NOMO-1 treated with DMSO at 0.1 percent for 48 hours (cell line): Measurements from ENCODE around the gene ZNF317.
A peak's percentile ranks its signal among the peaks of the same experiment; 100 is the strongest.

ENCODE experiments used
- DNase-seq: peaks from one replicate; lab custom pipeline; 2025; ENCODE audit not compliant: unreplicated experiment; lab: John Stamatoyannopoulos, UW

Gene ZNF317

GRCh38 chr19:9140159-9140874, at the start of gene ZNF317:
TSS of gene ZNF317 (plus strand) at chr19:9140397. CDS start at chr19:9156017, 15,620 bp downstream.
- peak; percentile 92 for DNase-seq

DNA sequence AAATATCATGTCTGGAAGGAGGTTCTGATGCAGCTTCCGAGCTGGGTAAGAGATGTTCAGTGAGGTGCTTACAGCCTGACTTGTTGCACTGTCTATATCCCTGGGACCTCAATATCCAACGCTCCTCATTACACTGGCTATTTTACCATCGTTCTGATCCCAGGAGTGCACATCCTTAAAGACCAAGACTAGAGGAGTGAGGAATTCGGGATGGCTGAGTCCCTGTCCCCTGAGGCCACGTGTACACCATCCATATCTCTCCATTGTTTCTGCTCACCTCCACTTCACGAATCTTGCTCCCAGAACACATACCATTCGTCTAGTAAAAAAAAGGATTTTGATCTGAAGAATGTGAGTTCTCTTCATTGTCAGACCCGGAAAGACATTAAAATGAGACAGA, 32.8 kb upstream of the ZNF317 start, which contains the start of gene OR7G2:
Gene OR7G2 (minus strand): TSS at position 101 of the 400 bp plus-strand sequence. CDS start 4,232 bp downstream, outside the sequence.
- DNase-seq = no peak

DNA sequence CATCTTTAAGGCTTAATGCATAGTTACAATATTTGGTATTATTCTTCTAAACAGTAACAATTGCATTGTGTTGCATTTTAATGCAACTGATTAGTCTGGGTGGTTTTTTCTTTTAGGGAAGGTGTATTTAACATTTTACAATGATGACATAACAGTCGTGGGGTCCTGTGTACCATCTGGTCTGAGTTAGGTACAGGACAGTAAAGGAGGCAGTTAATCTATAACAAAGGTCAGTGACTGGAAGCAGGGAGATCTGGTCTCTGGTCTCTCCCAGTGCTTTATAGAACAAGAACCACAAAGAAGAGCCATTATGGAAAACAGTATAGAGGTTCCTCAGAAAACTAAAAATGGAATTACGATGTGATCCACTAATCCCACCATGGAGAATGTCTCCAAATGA, 30.2 kb upstream of the ZNF317 start:
- DNase-seq = no peak

DNA sequence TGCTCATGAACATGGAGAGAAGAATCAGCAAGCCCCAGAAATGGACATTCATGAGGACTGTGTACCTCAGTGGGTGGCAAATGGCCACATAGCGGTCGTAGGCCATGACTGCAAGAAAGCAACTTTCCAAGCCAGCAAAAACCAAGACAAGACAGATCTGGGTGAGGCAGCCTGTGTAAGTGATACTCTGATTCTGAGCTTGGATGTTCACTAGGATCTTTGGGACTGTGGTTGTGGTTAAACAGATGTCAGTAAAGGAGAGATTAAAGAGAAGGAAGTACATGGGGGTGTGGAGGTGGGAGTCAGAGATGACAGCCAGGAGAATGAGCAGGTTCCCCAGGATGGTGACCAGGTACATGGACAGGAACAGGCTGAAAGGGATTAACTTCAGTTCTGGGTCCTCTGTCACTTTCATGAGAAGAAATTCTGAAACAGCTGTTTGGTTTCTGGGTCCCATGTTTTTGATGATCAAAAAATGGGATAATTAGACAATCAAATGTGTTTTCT, 24.8 kb upstream of the ZNF317 start, which contains the start of gene OR7G1:
Gene OR7G1 (minus strand): TSS at position 457 of the 507 bp plus-strand sequence. CDS start 0 bp downstream, at position 457.
- no peak for DNase-seq

- DNase-seq = no peak
Measured at GRCh38 chr19:9116547-9116946, 23.6 kb upstream of the ZNF317 start.

DNA sequence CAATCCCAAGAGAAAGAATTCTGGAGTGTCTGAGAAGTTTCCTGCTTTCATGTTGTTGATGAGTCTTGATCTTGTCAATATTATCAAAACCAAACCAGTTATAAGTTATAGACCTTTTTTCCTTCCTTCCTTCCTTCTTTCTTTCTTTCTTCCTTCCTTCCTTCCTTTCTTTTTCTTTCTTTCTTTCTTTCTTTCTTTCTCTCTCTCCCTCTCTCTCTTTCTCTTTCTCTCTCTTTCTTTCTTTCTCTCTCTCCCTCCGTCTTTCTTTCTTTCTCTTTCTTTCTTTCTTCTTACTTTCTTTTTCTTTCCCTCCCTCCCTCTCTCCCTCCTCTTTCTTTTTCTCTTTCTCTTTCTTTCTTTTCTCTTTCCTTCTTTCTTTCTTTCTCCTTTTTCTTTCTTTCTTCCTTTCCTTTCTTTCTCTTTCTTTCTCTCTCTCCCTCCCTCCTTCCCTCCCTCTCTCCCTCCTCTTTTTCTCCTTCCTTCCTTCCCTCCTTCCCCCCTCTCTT, 13.2 kb upstream of the ZNF317 start, which contains the start of gene OR7G3:
Gene OR7G3 (minus strand): TSS at position 51 of the 506 bp plus-strand sequence. CDS start 0 bp downstream, at position 51.
- no peak for DNase-seq

GRCh38 chr19:9128171-9128570, 12.0 kb upstream of the ZNF317 start:
- DNase-seq = peak; percentile 8

DNA sequence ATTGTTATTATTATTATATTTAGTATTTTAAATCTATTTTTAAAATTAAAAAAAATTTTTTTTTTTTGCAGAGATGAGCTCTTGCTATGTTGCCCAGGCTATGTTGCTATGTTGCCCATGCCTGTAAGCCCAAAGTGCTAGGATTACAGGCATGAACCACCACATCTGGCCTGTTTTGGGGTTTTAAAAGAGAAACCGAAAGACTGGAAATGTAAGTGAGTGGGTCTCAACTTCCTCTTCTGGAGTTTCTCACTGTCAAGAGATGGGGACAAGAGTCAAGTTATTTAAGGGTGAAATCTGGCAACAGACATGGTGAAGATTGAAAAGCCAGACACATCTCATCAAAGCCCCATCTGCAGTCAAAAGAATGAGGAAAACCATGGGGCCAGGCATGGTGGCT, 9.2 kb upstream of the ZNF317 start:
- DNase-seq = peak; percentile 52

- DNase-seq = no peak
Measured at GRCh38 chr19:9132422-9132821, 7.8 kb upstream of the ZNF317 start.

GRCh38 chr19:9139609-9140158, 513 bp upstream of the ZNF317 start:
- peak; percentile 58 for DNase-seq

DNA sequence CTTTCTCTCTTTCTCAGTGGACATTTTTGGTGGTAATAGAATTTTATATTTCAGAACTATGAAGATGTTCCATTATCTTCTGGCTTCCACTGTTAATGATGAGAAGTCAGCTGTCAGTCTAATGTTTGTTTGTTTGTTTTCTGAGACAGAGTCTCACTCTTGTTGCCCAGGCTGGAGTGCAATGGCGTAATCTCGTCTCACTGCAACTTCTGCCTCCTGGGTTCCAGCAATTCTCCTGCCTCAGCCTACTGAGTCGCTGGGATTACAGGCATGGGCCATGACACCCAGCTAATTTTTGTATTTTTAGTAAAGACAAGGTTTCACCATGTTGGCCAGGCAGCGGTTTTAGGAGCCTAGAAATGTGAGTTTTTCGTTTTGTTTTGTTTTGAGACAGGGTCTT, 4.7 kb downstream of the ZNF317 start:
- no peak for DNase-seq

DNA sequence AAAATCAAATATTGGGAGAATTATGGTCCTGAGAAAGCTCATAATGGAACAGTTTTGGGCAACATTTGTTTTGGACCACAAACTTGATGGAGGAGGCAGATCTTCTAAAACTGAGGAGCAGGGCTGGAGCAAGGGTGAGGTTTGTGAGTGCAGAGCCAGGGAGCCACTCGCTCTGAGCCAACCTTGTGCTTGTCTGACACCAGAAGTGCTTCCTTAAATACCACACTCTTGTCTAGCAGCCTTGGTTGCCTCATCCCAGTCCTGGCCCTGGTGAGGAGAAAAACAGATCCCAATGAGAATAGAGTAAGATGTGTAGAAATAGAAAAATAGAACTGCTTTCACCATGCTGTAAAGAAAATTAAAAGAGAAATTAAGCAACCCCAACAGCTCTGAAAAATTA, 6.7 kb downstream of the ZNF317 start:
- DNase-seq = no peak

- DNase-seq = no peak
Measured at GRCh38 chr19:9148697-9149096, 8.5 kb downstream of the ZNF317 start.

- no peak for DNase-seq
Measured at GRCh38 chr19:9149997-9150396, 9.8 kb downstream of the ZNF317 start.

DNA sequence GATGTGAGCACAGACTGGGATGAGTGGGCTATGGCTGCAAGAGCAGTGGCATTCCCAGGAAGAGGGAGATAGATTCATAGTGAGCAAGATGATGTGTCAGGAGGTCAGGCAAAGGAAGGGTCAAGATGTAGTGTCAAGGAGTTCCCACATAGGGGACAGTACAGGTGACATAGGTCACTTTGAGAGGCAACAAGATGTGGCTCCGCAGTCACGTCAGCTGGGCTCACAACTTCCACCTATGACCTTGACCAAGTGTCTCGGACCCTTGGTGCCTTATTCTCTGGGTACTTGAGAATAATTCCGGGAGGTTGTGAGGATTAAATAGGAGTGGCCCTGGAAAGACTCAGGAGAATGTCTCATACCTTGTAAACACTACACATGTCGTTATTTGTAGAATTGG, 10.5 kb downstream of the ZNF317 start:
- DNase-seq = no peak

- DNase-seq = no peak
Measured at GRCh38 chr19:9151367-9151766, 11.2 kb downstream of the ZNF317 start.

GRCh38 chr19:9155591-9155990, 15.4 kb downstream of the ZNF317 start:
- DNase-seq = no peak

DNA sequence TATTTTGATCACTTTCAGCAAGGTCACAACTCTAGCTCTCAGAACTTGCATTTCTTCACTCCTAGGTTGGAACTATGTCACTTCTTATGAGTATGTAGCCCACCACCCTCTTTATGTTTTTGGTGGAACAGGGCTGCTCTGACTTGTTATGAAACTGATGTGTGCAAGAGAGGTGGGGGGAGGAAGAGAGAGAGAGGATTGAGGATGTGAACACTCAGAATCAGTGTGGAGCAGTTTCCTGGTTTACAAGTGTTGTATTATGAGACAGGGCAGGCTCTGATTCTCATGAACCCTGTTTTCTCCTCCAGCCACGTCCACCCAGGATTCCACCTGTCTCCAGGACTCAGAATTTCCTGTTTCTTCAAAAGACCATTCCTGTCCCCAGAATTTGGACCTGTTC, 16.1 kb downstream of the ZNF317 start:
- no peak for DNase-seq

- DNase-seq = no peak
Measured at GRCh38 chr19:9159891-9160290, 19.7 kb downstream of the ZNF317 start.

GRCh38 chr19:9161427-9161826, 21.2 kb downstream of the ZNF317 start:
- DNase-seq = no peak

DNA sequence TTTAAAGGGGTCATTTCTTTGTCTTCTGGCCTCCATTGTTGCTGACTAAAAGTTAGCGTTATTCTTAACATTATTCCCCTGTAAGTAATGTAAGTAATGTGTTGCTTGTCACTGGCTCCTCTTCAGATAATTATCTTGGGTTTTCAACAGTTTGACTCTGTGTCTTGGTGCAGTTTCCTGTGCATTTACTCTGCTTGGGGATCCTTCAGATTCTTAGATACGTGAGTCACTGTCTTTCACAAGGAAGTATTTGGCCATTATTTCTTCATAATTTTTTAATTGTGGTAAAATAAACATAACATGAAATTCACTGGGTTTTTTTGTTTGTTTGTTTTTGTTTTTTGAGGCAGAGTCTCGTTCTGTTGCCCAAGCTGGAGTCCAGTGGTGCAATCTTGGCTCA, 25.1 kb downstream of the ZNF317 start:
- no peak for DNase-seq

- no peak for DNase-seq
Measured at GRCh38 chr19:9166846-9167245, 26.6 kb downstream of the ZNF317 start.
